ENCODE measurements around the gene PTPRH.
"Not testable (repeated sequence)": the region's sequence is repeated elsewhere in the genome, so short reads cannot be mapped to it uniquely, and the experiment has no call there.

PTPRH gene

DNA sequence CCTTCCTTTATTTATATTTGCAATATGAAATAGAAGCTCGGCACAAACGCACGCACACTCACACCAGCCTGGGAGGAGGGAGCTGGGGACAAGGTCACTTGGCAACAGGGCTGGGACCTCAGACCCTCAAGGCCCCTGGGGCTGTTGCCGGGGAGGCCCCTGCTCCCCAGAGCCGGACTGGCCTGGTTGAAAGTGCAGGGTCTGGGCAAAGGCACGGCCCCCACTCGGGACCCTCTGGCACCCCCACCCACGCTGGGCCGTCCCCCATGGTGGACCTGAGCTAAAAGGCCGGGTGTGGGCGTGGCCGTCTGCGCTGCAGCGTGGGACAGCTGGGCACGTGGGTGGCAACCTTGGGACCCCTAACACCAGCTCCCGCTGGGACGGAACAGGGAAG, 20.5 kb upstream of the PTPRH start:
- Histone ChIP-seq H3K36me3 (ENCODE audit: insufficient read depth, low read length) (no peaks in the 10 kb centered on the region), H2AFZ (ENCODE audit: low read length, unreplicated experiment) (no peak overlapping the region), H3K79me2 (ENCODE audit: control insufficient read depth, insufficient read depth, low read length, unreplicated experiment) (no peaks in the 10 kb centered on the region), H3K27me3 (ENCODE audit: insufficient read depth, low read length) (no peaks in the 10 kb centered on the region), H3K4me1 (ENCODE audit: control insufficient read depth, insufficient read depth, low read length, unreplicated experiment) (no peaks in the 10 kb centered on the region), H3K27ac (ENCODE audit: low read depth, low read length) (no peak overlapping the region), H3K4me3 (ENCODE audit: low read depth, low read length) (no peak overlapping the region)

DNA sequence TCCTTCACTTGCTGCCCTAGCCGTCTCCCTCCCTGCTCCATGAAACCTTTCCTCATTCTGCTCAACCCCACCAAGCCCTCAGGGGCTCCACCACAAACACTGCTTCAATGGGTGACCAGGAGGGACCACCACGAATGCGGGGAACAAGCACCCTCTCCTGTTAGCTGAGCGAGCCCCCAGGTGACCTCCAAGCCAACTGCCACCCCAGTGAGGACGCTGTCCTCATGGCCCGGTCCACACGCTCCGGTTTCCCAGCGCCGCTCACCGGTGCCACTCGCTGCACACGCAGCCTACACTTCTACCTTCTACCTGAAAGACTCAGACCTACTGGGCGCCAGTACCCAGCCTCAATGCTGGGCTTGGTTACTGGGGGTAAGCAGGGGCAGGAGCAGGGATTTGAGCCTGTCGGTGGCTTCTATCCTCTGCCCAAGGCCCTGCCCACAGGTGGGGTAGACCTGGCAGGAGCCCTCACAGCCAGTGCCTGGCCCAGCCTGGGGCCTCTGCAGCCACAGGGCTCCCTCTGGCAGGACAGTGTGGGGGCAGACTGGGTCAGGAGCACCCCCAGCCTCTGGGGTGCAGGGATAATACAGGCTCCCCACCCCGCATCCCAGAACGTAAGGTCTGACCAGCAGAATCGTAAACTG, 20.0 kb upstream of the PTPRH start:
- Histone ChIP-seq H3K4me1 (ENCODE audit: control insufficient read depth, insufficient read depth, low read length, unreplicated experiment) (no peaks in the 10 kb centered on the region), H3K27ac (ENCODE audit: low read depth, low read length) (no peak overlapping the region), H3K27me3 (ENCODE audit: insufficient read depth, low read length) (no peaks in the 10 kb centered on the region), H3K4me3 (ENCODE audit: low read depth, low read length) (no peak overlapping the region), H2AFZ (ENCODE audit: low read length, unreplicated experiment) (no peak overlapping the region), H3K36me3 (ENCODE audit: insufficient read depth, low read length) (no peaks in the 10 kb centered on the region), H3K79me2 (ENCODE audit: control insufficient read depth, insufficient read depth, low read length, unreplicated experiment) (no peaks in the 10 kb centered on the region)

DNA sequence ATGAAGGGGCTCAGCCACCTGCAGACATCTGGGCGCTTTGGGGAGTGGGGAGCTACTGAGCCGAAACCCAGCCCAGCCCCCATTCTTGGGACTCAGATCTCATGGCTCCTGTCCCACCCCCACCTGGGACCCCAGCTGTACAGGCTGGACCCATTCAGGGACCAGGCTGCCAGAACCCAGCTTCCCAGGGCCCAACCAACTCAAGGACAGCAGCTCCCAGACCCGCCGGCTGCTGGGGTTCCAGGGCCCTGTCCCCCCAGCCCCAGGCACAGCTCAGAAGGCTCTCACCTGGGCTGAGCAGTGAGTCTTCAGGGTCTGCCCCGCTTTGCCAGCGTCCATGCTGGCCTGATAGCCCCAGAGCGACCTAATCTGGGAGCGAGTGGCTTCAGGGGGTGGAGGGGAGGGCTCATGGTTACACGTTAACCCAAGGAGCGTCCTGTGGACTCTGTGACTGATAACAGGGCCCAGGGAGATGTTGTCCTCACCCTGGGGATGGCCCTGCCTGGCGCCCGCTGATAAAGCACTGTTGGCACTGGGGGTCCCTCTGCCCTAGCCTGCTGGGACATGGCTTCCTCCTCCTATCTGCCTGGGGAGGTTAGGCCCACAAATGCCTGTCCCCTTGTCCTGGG, 19.2 kb upstream of the PTPRH start, which contains the start of gene TMEM86B:
TMEM86B (minus strand) TSS at position 361 of the 629 bp plus-strand sequence; CDS start at position 339, 22 bp downstream.
- H3K36me3 ChIP-seq (ENCODE audit: insufficient read depth, low read length): no peaks in the 10 kb centered on the region
- no peaks in the 10 kb centered on the region for H3K27me3 ChIP-seq (ENCODE audit: insufficient read depth, low read length)
- no peak within 1 kb of the TSS for H3K27ac ChIP-seq (ENCODE audit: low read depth, low read length)
- H3K4me1 ChIP-seq (ENCODE audit: control insufficient read depth, insufficient read depth, low read length, unreplicated experiment): no peaks in the 10 kb centered on the region
- H3K79me2 ChIP-seq (ENCODE audit: control insufficient read depth, insufficient read depth, low read length, unreplicated experiment): no peaks in the 10 kb centered on the region
- no peak within 1 kb of the TSS for H3K4me3 ChIP-seq (ENCODE audit: low read depth, low read length)
- H2AFZ ChIP-seq (ENCODE audit: low read length, unreplicated experiment): no peak within 1 kb of the TSS

DNA sequence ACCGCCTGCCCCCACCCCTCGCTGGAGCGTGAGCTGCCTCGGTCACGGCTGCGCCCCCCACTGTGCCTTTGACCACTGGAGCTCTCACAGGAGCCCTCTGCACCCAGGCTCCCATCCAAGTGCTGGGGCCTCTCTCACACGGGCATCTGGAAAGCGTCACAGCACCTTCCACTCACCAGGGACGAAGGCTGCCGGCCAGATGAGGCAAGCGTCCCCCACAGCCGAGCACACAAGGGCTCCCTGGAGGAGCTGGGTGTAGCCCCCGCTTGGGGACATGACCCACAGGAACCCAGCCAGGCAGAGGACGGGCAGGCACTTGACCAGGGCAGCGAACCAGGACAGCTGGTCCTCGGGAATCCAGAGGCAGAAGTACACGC, 18.7 kb upstream of the PTPRH start:
- H3K4me3 ChIP-seq (ENCODE audit: low read depth, low read length): no peak overlapping the region
- H3K4me1 ChIP-seq (ENCODE audit: control insufficient read depth, insufficient read depth, low read length, unreplicated experiment): no peaks in the 10 kb centered on the region
- H3K79me2 ChIP-seq (ENCODE audit: control insufficient read depth, insufficient read depth, low read length, unreplicated experiment): no peaks in the 10 kb centered on the region
- H3K27ac ChIP-seq (ENCODE audit: low read depth, low read length): no peak overlapping the region
- H3K27me3 ChIP-seq (ENCODE audit: insufficient read depth, low read length): no peaks in the 10 kb centered on the region
- no peaks in the 10 kb centered on the region for H3K36me3 ChIP-seq (ENCODE audit: insufficient read depth, low read length)
- H2AFZ ChIP-seq (ENCODE audit: low read length, unreplicated experiment): no peak overlapping the region

DNA sequence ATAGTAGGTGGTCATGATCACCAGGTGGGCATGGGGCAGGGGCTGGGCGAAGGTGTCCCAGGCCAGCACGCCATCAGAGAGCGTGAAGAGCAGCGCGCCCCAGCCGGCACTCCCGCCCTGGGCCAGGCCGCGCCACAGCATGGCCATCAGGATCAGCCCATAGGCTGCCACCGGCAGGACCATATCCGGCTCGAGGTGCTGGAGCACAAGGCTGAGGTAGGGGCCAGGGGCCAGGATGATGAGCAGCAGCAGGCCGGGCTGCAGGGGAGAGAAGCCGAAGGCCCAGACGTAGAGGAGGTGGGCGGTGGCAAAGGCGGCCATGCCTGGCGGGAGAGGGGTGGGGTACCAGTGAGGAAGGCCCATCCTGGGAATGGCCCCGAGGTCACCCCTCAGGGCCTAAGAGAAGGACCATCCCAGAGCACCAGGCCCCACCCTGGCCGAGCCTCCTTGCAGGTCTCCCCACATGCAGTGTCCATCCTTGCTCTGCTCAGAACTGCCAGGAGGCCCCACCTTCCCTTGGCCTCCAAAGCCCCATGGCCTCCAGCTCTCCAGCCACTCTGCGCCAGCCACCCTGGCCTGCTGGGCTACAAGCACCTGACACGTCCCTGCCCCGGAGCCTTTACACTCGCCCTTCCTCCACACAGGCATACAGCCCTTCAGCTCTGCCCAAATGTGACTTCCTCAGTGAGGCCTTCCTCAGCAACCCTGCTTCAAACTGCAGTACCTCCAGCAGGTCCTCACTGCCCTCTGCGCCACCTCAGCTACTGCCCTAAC, 18.1 kb upstream of the PTPRH start:
- no peak overlapping the region for H3K27ac ChIP-seq (ENCODE audit: low read depth, low read length)
- no peaks in the 10 kb centered on the region for H3K36me3 ChIP-seq (ENCODE audit: insufficient read depth, low read length)
- no peak overlapping the region for H2AFZ ChIP-seq (ENCODE audit: low read length, unreplicated experiment)
- H3K4me3 ChIP-seq (ENCODE audit: low read depth, low read length): no peak overlapping the region
- H3K79me2 ChIP-seq (ENCODE audit: control insufficient read depth, insufficient read depth, low read length, unreplicated experiment): no peaks in the 10 kb centered on the region
- H3K27me3 ChIP-seq (ENCODE audit: insufficient read depth, low read length): no peaks in the 10 kb centered on the region
- no peaks in the 10 kb centered on the region for H3K4me1 ChIP-seq (ENCODE audit: control insufficient read depth, insufficient read depth, low read length, unreplicated experiment)

DNA sequence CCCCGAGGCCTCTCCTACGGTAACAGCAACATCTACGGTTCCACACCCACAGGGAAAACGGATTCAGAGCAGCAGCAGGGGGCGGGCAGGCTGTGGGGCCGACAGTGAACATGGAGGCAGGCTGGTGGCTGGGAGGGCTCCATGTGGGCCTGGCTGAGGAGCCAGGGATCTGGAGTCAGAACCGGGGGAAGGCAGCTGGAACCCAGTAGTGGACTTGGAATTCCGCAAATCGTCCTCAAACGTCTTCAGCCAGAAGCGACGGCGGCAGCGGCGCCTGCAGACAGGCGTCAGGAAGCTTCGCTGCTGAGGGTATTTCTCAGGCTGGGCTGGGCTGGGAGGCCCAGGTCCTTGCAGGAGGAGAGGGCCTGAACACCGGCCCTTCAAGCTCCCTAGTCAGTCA, 17.5 kb upstream of the PTPRH start:
- no peak overlapping the region for H3K4me3 ChIP-seq (ENCODE audit: low read depth, low read length)
- no peak overlapping the region for H2AFZ ChIP-seq (ENCODE audit: low read length, unreplicated experiment)
- H3K27ac ChIP-seq (ENCODE audit: low read depth, low read length): no peak overlapping the region
- H3K36me3 ChIP-seq (ENCODE audit: insufficient read depth, low read length): no peaks in the 10 kb centered on the region
- no peaks in the 10 kb centered on the region for H3K27me3 ChIP-seq (ENCODE audit: insufficient read depth, low read length)
- H3K79me2 ChIP-seq (ENCODE audit: control insufficient read depth, insufficient read depth, low read length, unreplicated experiment): no peaks in the 10 kb centered on the region
- no peaks in the 10 kb centered on the region for H3K4me1 ChIP-seq (ENCODE audit: control insufficient read depth, insufficient read depth, low read length, unreplicated experiment)

DNA sequence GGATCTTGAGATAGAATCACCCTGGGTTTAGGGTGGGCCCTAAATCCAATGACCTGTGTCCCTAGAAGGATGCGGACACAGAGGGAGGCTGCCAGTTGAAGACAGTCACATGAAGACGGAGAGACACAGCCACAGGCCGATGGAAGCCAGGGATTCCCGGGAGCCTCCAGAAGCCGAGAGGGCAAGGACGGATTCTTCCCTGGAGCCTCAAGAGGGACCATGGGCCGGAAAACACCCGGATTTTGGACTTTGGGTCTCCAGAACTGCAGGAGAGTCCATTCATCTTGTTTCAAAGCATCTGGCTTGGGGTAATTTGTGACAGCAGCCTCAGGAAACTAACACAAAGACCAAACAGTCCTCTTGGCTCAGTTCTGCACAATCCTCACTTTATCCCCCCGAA, 17.0 kb upstream of the PTPRH start:
- H3K4me3 ChIP-seq (ENCODE audit: low read depth, low read length): no peak overlapping the region
- H3K79me2 ChIP-seq (ENCODE audit: control insufficient read depth, insufficient read depth, low read length, unreplicated experiment): no peaks in the 10 kb centered on the region
- no peak overlapping the region for H3K27ac ChIP-seq (ENCODE audit: low read depth, low read length)
- H3K27me3 ChIP-seq (ENCODE audit: insufficient read depth, low read length): no peaks in the 10 kb centered on the region
- H3K4me1 ChIP-seq (ENCODE audit: control insufficient read depth, insufficient read depth, low read length, unreplicated experiment): no peaks in the 10 kb centered on the region
- no peaks in the 10 kb centered on the region for H3K36me3 ChIP-seq (ENCODE audit: insufficient read depth, low read length)
- H2AFZ ChIP-seq (ENCODE audit: low read length, unreplicated experiment): no peak overlapping the region

DNA sequence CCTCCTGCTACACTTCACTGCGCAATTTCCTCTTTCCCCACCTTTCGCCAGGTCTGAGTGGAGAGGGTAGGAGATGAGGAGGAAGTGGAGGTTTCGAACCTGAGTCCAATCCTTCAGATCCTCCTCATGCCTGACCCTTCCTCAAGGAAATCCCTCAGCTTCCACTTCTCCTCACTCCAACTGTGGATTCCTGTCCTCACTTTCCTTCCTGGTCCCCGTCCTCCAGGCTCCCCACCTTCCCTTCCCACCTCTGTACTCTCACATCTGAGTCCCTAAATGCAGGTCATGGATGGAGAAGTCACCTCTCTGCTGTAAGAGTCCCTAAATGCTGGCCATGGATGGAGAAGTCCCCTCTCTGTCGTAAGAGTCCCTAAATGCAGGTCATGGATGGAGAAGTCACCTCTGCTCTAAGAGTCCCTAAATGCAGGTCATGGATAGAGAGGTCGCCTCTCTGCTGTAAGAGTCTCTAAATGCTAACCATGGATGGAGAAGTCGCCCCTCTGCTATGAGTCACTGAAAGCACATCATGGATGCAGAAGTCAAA, 16.2 kb upstream of the PTPRH start:
- H3K36me3 ChIP-seq (ENCODE audit: insufficient read depth, low read length): no peaks in the 10 kb centered on the region
- no peaks in the 10 kb centered on the region for H3K4me1 ChIP-seq (ENCODE audit: control insufficient read depth, insufficient read depth, low read length, unreplicated experiment)
- H3K79me2 ChIP-seq (ENCODE audit: control insufficient read depth, insufficient read depth, low read length, unreplicated experiment): no peaks in the 10 kb centered on the region
- H3K4me3 ChIP-seq (ENCODE audit: low read depth, low read length): no peak overlapping the region
- no peak overlapping the region for H2AFZ ChIP-seq (ENCODE audit: low read length, unreplicated experiment)
- no peak overlapping the region for H3K27ac ChIP-seq (ENCODE audit: low read depth, low read length)
- no peaks in the 10 kb centered on the region for H3K27me3 ChIP-seq (ENCODE audit: insufficient read depth, low read length)

DNA sequence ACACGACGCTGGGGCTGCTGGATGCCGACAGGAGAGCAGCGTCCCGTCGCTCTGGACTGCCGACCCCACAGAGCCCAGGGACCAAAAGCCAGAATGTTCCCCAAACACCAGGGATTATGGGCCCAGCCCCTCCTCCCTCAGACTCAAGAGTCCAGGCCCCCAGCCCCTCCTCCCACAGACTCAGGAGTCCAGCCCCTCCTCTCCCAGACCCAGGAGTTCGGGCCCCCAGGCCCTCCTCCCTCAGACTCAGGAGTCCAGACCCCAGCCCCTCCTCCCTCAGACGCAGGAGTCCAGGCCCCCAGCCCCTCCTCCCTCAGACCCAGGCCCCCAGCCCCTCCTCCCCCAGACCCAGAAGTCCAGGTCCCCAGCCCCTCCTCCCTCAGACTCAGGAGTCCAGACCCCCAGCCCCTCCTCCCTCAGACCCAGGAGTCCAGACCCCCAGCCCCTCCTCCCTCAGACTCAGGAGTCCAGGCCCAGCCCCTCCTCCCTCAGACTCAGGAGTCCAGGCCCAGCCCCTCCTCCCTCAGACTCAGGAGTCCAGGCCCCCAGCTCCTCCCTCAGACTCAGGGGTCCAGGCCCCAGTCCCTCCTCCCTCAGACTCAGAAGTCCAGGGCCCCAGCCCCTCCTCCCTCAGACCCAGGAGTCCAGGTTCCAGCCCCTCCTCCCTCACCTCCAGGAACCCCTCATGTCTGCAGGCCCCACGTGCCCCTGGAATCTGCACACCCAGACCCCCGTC, 15.5 kb upstream of the PTPRH start:
- H2AFZ ChIP-seq (ENCODE audit: low read length, unreplicated experiment); H3K27ac ChIP-seq (ENCODE audit: low read depth, low read length); H3K27me3 ChIP-seq (ENCODE audit: insufficient read depth, low read length); H3K36me3 ChIP-seq (ENCODE audit: insufficient read depth, low read length); H3K79me2 ChIP-seq (ENCODE audit: control insufficient read depth, insufficient read depth, low read length, unreplicated experiment); H3K4me3 ChIP-seq (ENCODE audit: low read depth, low read length); H3K4me1 ChIP-seq (ENCODE audit: control insufficient read depth, insufficient read depth, low read length, unreplicated experiment): not testable (repeated sequence)

DNA sequence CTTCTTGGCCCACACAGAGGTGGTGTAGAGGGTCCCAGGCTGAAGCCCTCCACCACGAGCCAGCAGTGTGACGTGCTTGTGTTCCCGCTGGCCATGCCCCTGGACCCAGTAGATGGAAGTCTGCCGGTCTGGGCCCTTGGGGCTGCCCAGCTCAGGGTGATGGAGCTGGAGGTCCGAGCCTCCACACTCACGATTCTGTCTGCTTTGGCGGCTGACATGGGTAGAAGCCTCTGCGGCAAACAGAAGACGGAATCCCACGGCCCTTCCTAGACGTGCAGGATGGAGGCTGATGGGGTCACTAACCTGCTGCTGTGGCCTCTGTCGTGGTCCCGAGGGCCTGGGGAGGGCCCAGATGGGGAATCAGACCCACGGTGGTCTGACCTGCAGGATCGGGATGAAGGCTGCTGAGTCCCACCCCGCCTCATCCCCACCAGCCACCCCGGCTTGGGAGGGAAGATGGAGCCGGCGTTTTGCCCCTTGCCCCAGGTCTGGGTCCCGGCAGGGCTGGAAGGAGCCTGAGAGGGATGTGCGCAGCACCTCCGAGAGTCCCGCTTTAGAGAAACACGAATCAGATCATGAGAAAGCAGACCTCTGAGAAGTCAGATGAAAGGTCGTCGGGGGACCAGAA, 14.9 kb upstream of the PTPRH start:
- H3K27me3 ChIP-seq (ENCODE audit: insufficient read depth, low read length): no peaks in the 10 kb centered on the region
- no peak overlapping the region for H3K27ac ChIP-seq (ENCODE audit: low read depth, low read length)
- no peaks in the 10 kb centered on the region for H3K79me2 ChIP-seq (ENCODE audit: control insufficient read depth, insufficient read depth, low read length, unreplicated experiment)
- H3K36me3 ChIP-seq (ENCODE audit: insufficient read depth, low read length): no peaks in the 10 kb centered on the region
- H2AFZ ChIP-seq (ENCODE audit: low read length, unreplicated experiment): no peak overlapping the region
- H3K4me3 ChIP-seq (ENCODE audit: low read depth, low read length): no peak overlapping the region
- no peaks in the 10 kb centered on the region for H3K4me1 ChIP-seq (ENCODE audit: control insufficient read depth, insufficient read depth, low read length, unreplicated experiment)
